Stimulated activated effector memory CD8-positive, alpha-beta T cell treated with anti-CD3 and anti-CD28 coated beads, Interleukin-12 subunit alpha, Interleukin-12 subunit beta, amount 100 ng/mL, for 72 hours (primary cell): ENCODE data around the gene SELENOF.

Source experiments
- ATAC-seq: fragments of 150-1000 bp; cut with Tn5 transposase; 2 replicates; pipeline ENCODE4 v1.10.0; 2021
- DNase-seq, 2 donors: peaks; one replicate each; pipeline ENCODE4 v3.0.0; 2021 to 2022; ENCODE audit warnings: low spot score in 2 of 2
- H3K27ac Mint-ChIP-seq: one replicate; pipeline ENCODE4 v1.8.0; 2022; ENCODE audit warnings: mild to moderate bottlenecking, mixed read lengths
- H3K36me3 Mint-ChIP-seq: one replicate; pipeline ENCODE4 v1.8.0; 2022; ENCODE audit warnings: mild to moderate bottlenecking, mixed read lengths
- H3K4me1 Mint-ChIP-seq: one replicate; pipeline ENCODE4 v1.8.0; 2022; ENCODE audit warnings: mixed read lengths
- H3K4me3 Mint-ChIP-seq: one replicate; pipeline ENCODE4 v1.8.0; 2022; ENCODE audit warnings: mild to moderate bottlenecking, mixed read lengths
- H3K9me3 Mint-ChIP-seq: one replicate; pipeline ENCODE4 v1.8.0; 2022; ENCODE audit warnings: mixed read lengths

SELENOF gene

GRCh38 chr1:86933562-86934377 is 19.8 kb upstream of the SELENOF start:
- no peak for ATAC-seq
- no peak for DNase-seq
- Mint-ChIP-seq H3K9me3 (no peaks in the 10 kb centered on the region), H3K4me1 (no peaks in the 10 kb centered on the region), H3K27ac (no peak overlapping the region), H3K36me3 (no peaks in the 10 kb centered on the region), H3K4me3 (no peak overlapping the region)

- no peak for ATAC-seq
- Mint-ChIP-seq H3K4me3 (no peak overlapping the region), H3K9me3 (no peaks in the 10 kb centered on the region), H3K4me1 (no peaks in the 10 kb centered on the region), H3K36me3 (no peaks in the 10 kb centered on the region), H3K27ac (no peak overlapping the region)
- no peak for DNase-seq
Measured at GRCh38 chr1:86933051-86933450, 19.1 kb upstream of the SELENOF start.

- Mint-ChIP-seq H3K27ac (no peak overlapping the region), H3K4me3 (no peak overlapping the region), H3K9me3 (peaks cover 4% of the 10 kb centered on the region), H3K4me1 (peaks cover 6% of the 10 kb centered on the region), H3K36me3 (no peaks in the 10 kb centered on the region)
- ATAC-seq (no peak), DNase-seq (no peak)
Measured at GRCh38 chr1:86928819-86929218, 14.9 kb upstream of the SELENOF start.

GRCh38 chr1:86926883-86927282 is 13.0 kb upstream of the SELENOF start:
- no peak for ATAC-seq
- H3K4me3 Mint-ChIP-seq, result no peak overlapping the region
- no peak overlapping the region for H3K27ac Mint-ChIP-seq

GRCh38 chr1:86925742-86926141 is 11.8 kb upstream of the SELENOF start:
- Mint-ChIP-seq H3K27ac (no peak overlapping the region), H3K4me1 (peaks cover 6% of the 10 kb centered on the region), H3K9me3 (peaks cover 9% of the 10 kb centered on the region), H3K36me3 (no peaks in the 10 kb centered on the region), H3K4me3 (no peak overlapping the region)
- no peak for ATAC-seq
- DNase-seq, result no peak

More at GRCh38 chr1:86926883-86927282, 13.0 kb upstream of the SELENOF start:
- H3K4me1 Mint-ChIP-seq, result peaks cover 6% of the 10 kb centered on the region
- H3K9me3 Mint-ChIP-seq, result peaks cover 9% of the 10 kb centered on the region
- DNase-seq, result no peak
- no peaks in the 10 kb centered on the region for H3K36me3 Mint-ChIP-seq

GRCh38 chr1:86924324-86924960 is 10.5 kb upstream of the SELENOF start:
- no peak for ATAC-seq
- H3K9me3 Mint-ChIP-seq, result peaks cover 9% of the 10 kb centered on the region
- H3K4me3 Mint-ChIP-seq, result no peak overlapping the region
- no peak overlapping the region for H3K27ac Mint-ChIP-seq
- peaks cover 6% of the 10 kb centered on the region for H3K4me1 Mint-ChIP-seq
- no peaks in the 10 kb centered on the region for H3K36me3 Mint-ChIP-seq
- no peak for DNase-seq

GRCh38 chr1:86922445-86922844 is 8.5 kb upstream of the SELENOF start:
- Mint-ChIP-seq H3K9me3 (peaks cover 9% of the 10 kb centered on the region), H3K36me3 (no peaks in the 10 kb centered on the region), H3K27ac (no peak overlapping the region), H3K4me1 (peaks cover 6% of the 10 kb centered on the region), H3K4me3 (no peak overlapping the region)
- no peak for ATAC-seq
- no peak for DNase-seq

GRCh38 chr1:86916752-86917151 is 2.8 kb upstream of the SELENOF start:
- no peak overlapping the region for H3K4me3 Mint-ChIP-seq
- no peak for ATAC-seq
- H3K9me3 Mint-ChIP-seq, result no peaks in the 10 kb centered on the region

GRCh38 chr1:86915737-86916235 is 1.9 kb upstream of the SELENOF start:
- Mint-ChIP-seq H3K4me3 (no peak overlapping the region), H3K4me1 (peaks cover 22% of the 10 kb centered on the region), H3K9me3 (no peaks in the 10 kb centered on the region), H3K27ac (no peak overlapping the region), H3K36me3 (peaks cover 13% of the 10 kb centered on the region)
- no peak for DNase-seq
- no peak for ATAC-seq

More at GRCh38 chr1:86916752-86917151, 2.8 kb upstream of the SELENOF start:
- H3K27ac Mint-ChIP-seq, result no peak overlapping the region
- H3K36me3 Mint-ChIP-seq, result peaks cover 10% of the 10 kb centered on the region
- no peak for DNase-seq
- H3K4me1 Mint-ChIP-seq, result peaks cover 12% of the 10 kb centered on the region

GRCh38 chr1:86914998-86915736 is 1.2 kb upstream of the SELENOF start:
- H3K4me3 Mint-ChIP-seq, result no peak overlapping the region
- no peaks in the 10 kb centered on the region for H3K9me3 Mint-ChIP-seq
- H3K36me3 Mint-ChIP-seq, result peaks cover 13% of the 10 kb centered on the region
- peaks cover 28% of the 10 kb centered on the region for H3K4me1 Mint-ChIP-seq
- no peak overlapping the region for H3K27ac Mint-ChIP-seq
- ATAC-seq (peak; percentile 32), DNase-seq (peak; percentile 36 to 83)

- Mint-ChIP-seq H3K27ac (no peak within 1 kb of the TSS), H3K9me3 (no peaks in the 10 kb centered on the region), H3K4me1 (peaks cover 34% of the 10 kb centered on the region), H3K36me3 (peaks cover 13% of the 10 kb centered on the region), H3K4me3 (no peak within 1 kb of the TSS)
- DNase-seq (no peak), ATAC-seq (peak; percentile 67)
Measured at GRCh38 chr1:86914601-86914997, 673 bp upstream of the SELENOF start, which contains the start of gene HS2ST1. Gene HS2ST1 (plus strand): TSS chr1:86914635.

GRCh38 chr1:86913399-86913895 is 479 bp downstream of the SELENOF start:
- Mint-ChIP-seq H3K27ac (no peak overlapping the region), H3K4me3 (no peak overlapping the region), H3K36me3 (peaks cover 13% of the 10 kb centered on the region), H3K4me1 (peaks cover 45% of the 10 kb centered on the region), H3K9me3 (no peaks in the 10 kb centered on the region)
- DNase-seq, result peak; percentile 8 to 64
- no peak for ATAC-seq

- H3K4me3 Mint-ChIP-seq, result no peak overlapping the region
- peaks cover 51% of the 10 kb centered on the region for H3K4me1 Mint-ChIP-seq
- DNase-seq, result no peak
Measured at GRCh38 chr1:86912281-86912900, 1.5 kb downstream of the SELENOF start.

GRCh38 chr1:86906419-86906818 is 7.5 kb downstream of the SELENOF start:
- no peak for ATAC-seq
- Mint-ChIP-seq H3K36me3 (peaks cover 19% of the 10 kb centered on the region), H3K9me3 (no peaks in the 10 kb centered on the region), H3K27ac (no peak overlapping the region), H3K4me3 (no peak overlapping the region), H3K4me1 (peaks cover 36% of the 10 kb centered on the region)
- no peak for DNase-seq

More at GRCh38 chr1:86912281-86912900, 1.5 kb downstream of the SELENOF start:
- Mint-ChIP-seq H3K9me3 (no peaks in the 10 kb centered on the region), H3K36me3 (peaks cover 13% of the 10 kb centered on the region), H3K27ac (no peak overlapping the region)
- ATAC-seq, result no peak

- no peaks in the 10 kb centered on the region for H3K9me3 Mint-ChIP-seq
- H3K27ac Mint-ChIP-seq, result no peak overlapping the region
- H3K4me3 Mint-ChIP-seq, result no peak overlapping the region
- H3K4me1 Mint-ChIP-seq, result peaks cover 30% of the 10 kb centered on the region
- no peak for ATAC-seq
- DNase-seq, result no peak
- peaks cover 24% of the 10 kb centered on the region for H3K36me3 Mint-ChIP-seq
Measured at GRCh38 chr1:86905875-86906274, 8.1 kb downstream of the SELENOF start.
